Measurements from ENCODE around the gene TMEM132D. TPM values are rescaled to one million over a fixed set of nuclear protein-coding genes. Genes with fewer than 3 reads are reported as not detected.

TMEM132D gene
- total and polyA plus RNA-seq, 2 donors (not counting 3 experiments of a cell fraction or from before 2014, with no cell fraction given) = not detected

DNA sequence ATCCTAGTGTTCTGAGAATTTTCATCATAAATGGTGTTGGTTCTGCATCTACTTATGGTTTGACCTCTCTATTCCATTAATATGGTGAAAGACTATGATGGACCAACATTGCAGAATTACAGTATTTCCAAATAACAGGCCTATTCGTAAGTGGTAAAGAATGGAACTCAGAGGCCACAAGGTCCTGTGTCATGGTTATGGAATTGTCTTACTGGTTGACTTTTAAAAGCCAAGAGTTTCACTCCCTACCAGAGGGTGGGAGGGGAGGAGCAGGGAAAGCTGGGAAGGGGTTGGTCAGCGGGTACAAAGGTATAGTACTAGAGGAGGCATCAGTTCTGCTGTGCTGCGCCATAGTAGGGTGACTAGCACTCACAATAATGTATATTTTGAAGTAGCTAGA lies 153.4 kb downstream of the TMEM132D start:
- Histone ChIP-seq H4K20me1 (replicated peaks; ENCODE audit: control insufficient read depth, extremely low read depth, insufficient read depth, low read length) (no peaks in the 10 kb centered on the region), H3K9ac (replicated peaks; ENCODE audit: extremely low read depth, insufficient read depth, low read length) (no peak overlapping the region), H3K27ac (ENCODE audit: insufficient read depth, low read depth, low read length) (no peak overlapping the region), H3K27me3 (ENCODE audit: control insufficient read depth in 2 of 2, insufficient read depth in 2 of 2, low read length in 2 of 2) (no peaks in the 10 kb centered on the region), H3K4me1 (ENCODE audit: control insufficient read depth, extremely low read depth, insufficient read depth, low read length) (no peaks in the 10 kb centered on the region), H3K36me3 (ENCODE audit: control insufficient read depth in 2 of 2, extremely low read depth in 1 of 2, insufficient read depth in 2 of 2, low read length in 2 of 2) (no peaks in the 10 kb centered on the region), H3K9me1 (replicated peaks; ENCODE audit: control insufficient read depth, extremely low read depth, insufficient read depth, low read length) (no peaks in the 10 kb centered on the region), H3K79me2 (ENCODE audit: control insufficient read depth, insufficient read depth, low read length) (no peaks in the 10 kb centered on the region), H3K4me2 (ENCODE audit: insufficient read depth, low read length) (no peak overlapping the region), H3K9me3 (replicated peaks; ENCODE audit: control insufficient read depth, insufficient read depth, low read length) (peaks cover 7% of the 10 kb centered on the region), H2AFZ (ENCODE audit: low read depth, low read length) (no peak overlapping the region), H3K4me3 (replicated peaks in 1 of 3; ENCODE audit: insufficient read depth in 1 of 3, low read depth in 1 of 3, low read length in 3 of 3) (no peak overlapping the region)
- FAIRE-seq (no peak), DNase-seq (ENCODE audit: low read depth, low spot score) (no peak)
- BruUV-seq (replicated peaks) = no TSS peak
- intact Hi-C loops (cut with micrococcal nuclease) = no loop called here
- ChIA-PET CTCF (no interaction called here), POLR2A (no interaction called here)
- dilution Hi-C loops (cut with MboI; ENCODE audit: extremely low pct_ligation_motif_present, low sequenced_read_pairs) = no loop called here
- TF ChIP-seq POLR2A (IDR thresholded peaks at IDR 0.05; ENCODE audit: low read depth, low read length) (no peak), POLR2AphosphoS5 (IDR thresholded peaks at IDR 0.05; ENCODE audit: insufficient read depth, low read depth, low read length) (no peak), FOS (IDR thresholded peaks at IDR 0.05; ENCODE audit: borderline replicate concordance, insufficient read depth, low read length) (no peak), MAX (IDR thresholded peaks at IDR 0.05; ENCODE audit: insufficient read depth, insufficient read length) (no peak), MYC (IDR thresholded peaks at IDR 0.05; ENCODE audit: low read depth, low read length) (no peak)
- TF ChIP-seq, protein P1, sequence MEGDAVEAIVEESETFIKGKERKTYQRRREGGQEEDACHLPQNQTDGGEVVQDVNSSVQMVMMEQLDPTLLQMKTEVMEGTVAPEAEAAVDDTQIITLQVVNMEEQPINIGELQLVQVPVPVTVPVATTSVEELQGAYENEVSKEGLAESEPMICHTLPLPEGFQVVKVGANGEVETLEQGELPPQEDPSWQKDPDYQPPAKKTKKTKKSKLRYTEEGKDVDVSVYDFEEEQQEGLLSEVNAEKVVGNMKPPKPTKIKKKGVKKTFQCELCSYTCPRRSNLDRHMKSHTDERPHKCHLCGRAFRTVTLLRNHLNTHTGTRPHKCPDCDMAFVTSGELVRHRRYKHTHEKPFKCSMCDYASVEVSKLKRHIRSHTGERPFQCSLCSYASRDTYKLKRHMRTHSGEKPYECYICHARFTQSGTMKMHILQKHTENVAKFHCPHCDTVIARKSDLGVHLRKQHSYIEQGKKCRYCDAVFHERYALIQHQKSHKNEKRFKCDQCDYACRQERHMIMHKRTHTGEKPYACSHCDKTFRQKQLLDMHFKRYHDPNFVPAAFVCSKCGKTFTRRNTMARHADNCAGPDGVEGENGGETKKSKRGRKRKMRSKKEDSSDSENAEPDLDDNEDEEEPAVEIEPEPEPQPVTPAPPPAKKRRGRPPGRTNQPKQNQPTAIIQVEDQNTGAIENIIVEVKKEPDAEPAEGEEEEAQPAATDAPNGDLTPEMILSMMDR (IDR thresholded peaks at IDR 0.05; ENCODE audit: extremely low read depth in 1 of 2, insufficient read depth in 1 of 2, low read depth in 1 of 2, low read length in 2 of 2) = no peak

- no peak overlapping the region for H3K4me3 ChIP-seq (replicated peaks in 1 of 3; ENCODE audit: insufficient read depth in 1 of 3, low read depth in 1 of 3, low read length in 3 of 3)
- no peaks in the 10 kb centered on the region for H3K36me3 ChIP-seq (ENCODE audit: control insufficient read depth in 2 of 2, extremely low read depth in 1 of 2, insufficient read depth in 2 of 2, low read length in 2 of 2)
- no TSS peak for BruUV-seq (replicated peaks)
- no peaks in the 10 kb centered on the region for H3K27me3 ChIP-seq (ENCODE audit: control insufficient read depth in 2 of 2, insufficient read depth in 2 of 2, low read length in 2 of 2)
- H3K4me2 ChIP-seq (ENCODE audit: insufficient read depth, low read length) = no peak overlapping the region
- no peaks in the 10 kb centered on the region for H4K20me1 ChIP-seq (replicated peaks; ENCODE audit: control insufficient read depth, extremely low read depth, insufficient read depth, low read length)
- dilution Hi-C loops (cut with MboI; ENCODE audit: extremely low pct_ligation_motif_present, low sequenced_read_pairs) (no loop called here), intact Hi-C loops (cut with micrococcal nuclease) (no loop called here)
- no peak overlapping the region for H2AFZ ChIP-seq (ENCODE audit: low read depth, low read length)
- CTCF ChIA-PET = no interaction called here
- POLR2A ChIA-PET = no interaction called here
- DNase-seq (ENCODE audit: low read depth, low spot score) (no peak), FAIRE-seq (no peak)
- no peak overlapping the region for H3K27ac ChIP-seq (ENCODE audit: insufficient read depth, low read depth, low read length)
- H3K4me1 ChIP-seq (ENCODE audit: control insufficient read depth, extremely low read depth, insufficient read depth, low read length) = no peaks in the 10 kb centered on the region
- H3K9me1 ChIP-seq (replicated peaks; ENCODE audit: control insufficient read depth, extremely low read depth, insufficient read depth, low read length) = no peaks in the 10 kb centered on the region
- H3K9me3 ChIP-seq (replicated peaks; ENCODE audit: control insufficient read depth, insufficient read depth, low read length) = peaks cover 2% of the 10 kb centered on the region
- no peak for TF ChIP-seq FOS (IDR thresholded peaks at IDR 0.05; ENCODE audit: borderline replicate concordance, insufficient read depth, low read length)
- TF ChIP-seq JUN (IDR thresholded peaks at IDR 0.05; ENCODE audit: borderline replicate concordance, insufficient read depth, insufficient read length, low read depth) = no peak
- TF ChIP-seq POLR2A (IDR thresholded peaks at IDR 0.05; ENCODE audit: low read depth, low read length) = no peak
- no peak for TF ChIP-seq MAX (IDR thresholded peaks at IDR 0.05; ENCODE audit: insufficient read depth, insufficient read length)
- H3K79me2 ChIP-seq (ENCODE audit: control insufficient read depth, insufficient read depth, low read length) = no peaks in the 10 kb centered on the region
- H3K9ac ChIP-seq (replicated peaks; ENCODE audit: extremely low read depth, insufficient read depth, low read length) = no peak overlapping the region
Observed at GRCh38 chr12:129746318-129746717, 157.5 kb downstream of the TMEM132D start.
